GM12875 (cell line): ENCODE results near the gene BBS4.

Experiments
- H3K4me3 ChIP-seq: one replicate; pipeline ENCODE4 v1.5.1; 2011; ENCODE audit warnings: low read depth, low read length, control low read depth
- CTCF ChIP-seq: IDR thresholded peaks from 2 replicates; pipeline ENCODE4 v1.5.1; 2011; ENCODE audit warnings: low read depth, mild to moderate bottlenecking, control low read depth, inconsistent platforms, low read length, moderate library complexity, borderline replicate concordance; ENCODE audit not compliant: insufficient read depth

BBS4 gene

GRCh38 chr15:72785432-72785831 is 99.4 kb downstream of the BBS4 start:
- no peak overlapping the region for H3K4me3 ChIP-seq
- no peak for TF ChIP-seq CTCF

- no peak for TF ChIP-seq CTCF
- H3K4me3 ChIP-seq: no peak overlapping the region
These were observed 99.8 kb downstream of the BBS4 start for GRCh38 chr15:72785841-72786240.

- no peak for TF ChIP-seq CTCF
- no peak overlapping the region for H3K4me3 ChIP-seq
These were observed 100.2 kb downstream of the BBS4 start for GRCh38 chr15:72786242-72786641.

GRCh38 chr15:72786676-72787345 is 100.8 kb downstream of the BBS4 start:
- H3K4me3 ChIP-seq: no peak overlapping the region
- no peak for TF ChIP-seq CTCF

- H3K4me3 ChIP-seq: no peak overlapping the region
- no peak for TF ChIP-seq CTCF
These were observed 101.5 kb downstream of the BBS4 start for GRCh38 chr15:72787526-72787925.
